GM19099 (cell line): Measurements from ENCODE around the gene PRR19.
A peak's percentile ranks its signal among the peaks of the same experiment; 100 is the strongest.

Experiments
- POLR2A ChIP-seq: IDR thresholded peaks from 3 replicates; pipeline ENCODE4 v1.6.1; 2011; ENCODE audit warnings: low read depth; ENCODE audit not compliant: insufficient read length; ENCODE audit errors: extremely low read depth

The PRR19 gene

DNA sequence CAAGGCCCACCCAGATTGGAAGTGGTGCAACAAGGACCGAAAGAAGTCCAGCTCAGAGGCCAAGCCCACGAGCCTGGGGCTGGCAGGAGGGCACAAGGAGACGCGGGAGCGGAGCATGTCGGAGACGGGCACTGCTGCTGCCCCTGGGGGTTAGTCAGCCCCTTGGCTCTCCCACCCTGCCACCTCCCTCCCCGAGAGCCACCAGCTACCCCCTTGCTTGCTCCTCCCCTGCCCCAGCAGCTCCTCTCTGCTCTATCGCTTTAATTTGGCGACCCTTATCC lies 14.2 kb upstream of the PRR19 start:
- no peak for TF ChIP-seq POLR2A

GRCh38 chr19:42288387-42288786 lies 13.5 kb upstream of the PRR19 start:
- no peak for TF ChIP-seq POLR2A

GRCh38 chr19:42288881-42289555 lies 12.9 kb upstream of the PRR19 start:
- TF ChIP-seq POLR2A: no peak

- no peak for TF ChIP-seq POLR2A
Observed at GRCh38 chr19:42289556-42290041, 12.3 kb upstream of the PRR19 start.

GRCh38 chr19:42290136-42290522 lies 11.8 kb upstream of the PRR19 start:
- TF ChIP-seq POLR2A: no peak

- TF ChIP-seq POLR2A: no peak
Observed at GRCh38 chr19:42290523-42291434, 11.2 kb upstream of the PRR19 start.

DNA sequence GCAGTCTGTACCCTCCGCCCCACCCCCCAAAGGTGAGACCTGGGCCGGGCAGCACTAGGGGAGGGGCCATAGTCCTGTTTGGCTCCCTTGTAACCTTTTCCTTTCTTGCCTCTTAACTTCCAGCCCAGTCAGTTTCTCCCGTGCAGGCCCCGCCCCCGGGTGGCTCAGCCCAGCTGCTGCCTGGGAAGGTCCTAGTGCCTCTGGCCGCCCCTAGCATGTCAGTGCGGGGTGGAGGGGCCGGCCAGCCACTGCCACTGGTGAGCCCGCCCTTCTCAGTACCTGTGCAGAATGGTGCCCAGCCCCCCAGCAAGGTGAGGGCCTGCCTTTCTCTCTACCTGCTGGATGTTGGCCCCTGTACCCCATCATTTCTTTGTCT lies 10.5 kb upstream of the PRR19 start:
- no peak for TF ChIP-seq POLR2A

DNA sequence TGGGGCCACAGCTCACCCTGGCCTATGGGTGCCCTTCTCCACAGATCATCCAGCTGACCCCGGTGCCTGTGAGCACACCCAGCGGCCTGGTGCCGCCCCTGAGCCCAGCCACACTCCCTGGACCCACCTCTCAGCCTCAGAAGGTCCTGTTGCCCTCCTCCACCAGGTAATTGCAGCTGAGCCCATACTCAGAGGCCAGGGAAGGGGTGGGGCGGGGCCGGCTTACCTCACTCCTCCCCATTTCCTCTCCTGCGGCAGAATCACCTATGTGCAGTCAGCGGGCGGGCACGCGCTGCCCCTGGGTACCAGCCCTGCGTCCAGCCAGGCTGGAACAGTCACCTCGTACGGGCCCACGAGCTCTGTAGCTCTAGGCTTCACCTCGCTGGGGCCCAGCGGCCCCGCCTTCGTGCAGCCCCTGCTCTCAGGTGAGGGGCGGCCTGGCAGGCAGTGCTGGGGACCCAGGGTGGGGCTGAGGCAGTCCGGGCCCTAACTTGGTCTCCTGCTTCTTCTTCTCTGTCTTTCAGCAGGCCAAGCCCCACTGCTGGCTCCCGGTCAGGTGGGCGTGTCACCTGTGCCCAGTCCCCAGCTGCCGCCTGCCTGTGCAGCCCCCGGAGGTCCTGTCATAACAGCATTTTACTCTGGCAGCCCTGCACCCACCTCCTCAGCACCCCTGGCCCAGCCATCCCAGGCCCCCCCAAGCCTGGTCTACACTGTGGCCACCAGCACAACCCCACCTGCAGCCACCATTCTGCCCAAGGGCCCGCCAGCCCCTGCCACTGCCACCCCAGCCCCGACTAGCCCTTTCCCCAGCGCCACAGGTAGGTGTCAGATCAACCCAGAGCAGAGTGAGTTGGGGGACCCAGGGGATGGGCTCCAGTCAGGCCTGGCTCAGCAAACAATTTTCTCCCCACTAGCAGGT lies 9.6 kb upstream of the PRR19 start:
- no peak for TF ChIP-seq POLR2A

GRCh38 chr19:42292963-42293362 lies 9.0 kb upstream of the PRR19 start:
- no peak for TF ChIP-seq POLR2A

GRCh38 chr19:42293540-42293939 lies 8.4 kb upstream of the PRR19 start:
- no peak for TF ChIP-seq POLR2A

GRCh38 chr19:42293948-42294347 lies 8.0 kb upstream of the PRR19 start:
- no peak for TF ChIP-seq POLR2A

GRCh38 chr19:42294471-42295137 lies 7.3 kb upstream of the PRR19 start:
- TF ChIP-seq POLR2A: no peak

DNA sequence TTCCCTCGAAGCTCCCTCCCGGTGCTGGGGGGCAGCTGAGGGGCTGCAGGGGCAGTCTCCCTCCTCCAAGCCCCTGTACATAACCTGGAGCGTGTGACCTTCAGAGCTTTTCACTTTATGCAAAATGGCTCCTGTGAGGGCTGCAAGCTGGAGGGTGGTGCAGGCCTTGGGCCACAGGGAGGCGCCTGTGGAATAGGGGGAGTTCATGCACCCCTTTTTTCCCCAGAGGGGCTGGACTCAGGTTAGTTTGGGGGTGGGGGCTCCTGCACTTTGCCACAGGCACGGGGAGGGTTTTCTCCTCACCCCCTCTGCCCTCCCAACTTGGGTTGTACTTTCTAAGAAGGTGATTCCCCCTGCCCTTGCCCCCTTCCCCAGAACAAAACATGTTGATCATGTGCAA lies 6.6 kb upstream of the PRR19 start:
- no peak for TF ChIP-seq POLR2A

DNA sequence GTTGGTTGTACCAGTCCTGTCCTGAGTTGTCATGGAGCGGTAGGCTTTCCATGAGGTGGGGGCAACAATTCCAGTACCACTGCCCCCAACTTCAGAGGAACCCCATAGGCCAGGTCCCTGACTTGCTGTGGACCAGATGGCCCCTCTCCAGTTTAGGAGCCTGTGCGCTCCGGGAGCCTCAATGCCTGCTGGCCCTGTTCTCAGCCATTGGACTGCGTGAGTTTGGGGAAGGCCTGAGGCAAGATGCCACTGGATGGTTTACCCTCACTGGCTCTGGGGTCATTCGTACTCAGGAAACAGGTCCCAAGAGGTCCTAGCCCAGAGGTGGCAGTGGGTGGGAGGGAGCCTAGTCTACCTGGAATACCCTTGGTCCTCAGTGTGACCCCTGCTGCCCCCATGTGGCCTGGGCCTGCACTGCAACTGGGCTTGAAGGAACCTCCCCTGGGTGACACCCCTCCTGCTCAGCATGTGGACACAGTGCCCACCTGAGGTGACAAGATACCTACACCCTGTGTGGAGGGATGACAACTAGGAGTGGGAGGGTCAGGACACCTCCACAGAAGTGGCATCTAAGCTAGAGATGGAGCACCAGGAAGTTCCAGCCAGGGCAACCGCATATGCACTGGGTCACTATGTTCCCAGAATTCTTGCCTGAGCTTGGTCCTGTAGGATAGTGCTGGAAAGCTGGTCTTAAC lies 6.0 kb upstream of the PRR19 start:
- peak; percentile 8 for TF ChIP-seq POLR2A
